Ecto neural progenitor cell (in vitro differentiated cells): Measurements from ENCODE around the gene DPM1.
A peak's percentile ranks its signal among the peaks of the same experiment; 100 is the strongest.

ENCODE experiments used
- DNase-seq: peaks from one replicate; pipeline ENCODE4 v3.0.0-alpha.2; 2018; ENCODE audit warnings: low spot score

DPM1 gene

GRCh38 chr20:50957798-50958614 is at the start of gene DPM1:
DPM1 (minus strand) TSS chr20:50958532; CDS start chr20:50958523, 9 bp downstream.
- peak; percentile 90 for DNase-seq

GRCh38 chr20:51005214-51005613 is 46.9 kb upstream of the DPM1 start:
- no peak for DNase-seq

GRCh38 chr20:51004781-51005180 is 46.4 kb upstream of the DPM1 start:
- no peak for DNase-seq

DNA sequence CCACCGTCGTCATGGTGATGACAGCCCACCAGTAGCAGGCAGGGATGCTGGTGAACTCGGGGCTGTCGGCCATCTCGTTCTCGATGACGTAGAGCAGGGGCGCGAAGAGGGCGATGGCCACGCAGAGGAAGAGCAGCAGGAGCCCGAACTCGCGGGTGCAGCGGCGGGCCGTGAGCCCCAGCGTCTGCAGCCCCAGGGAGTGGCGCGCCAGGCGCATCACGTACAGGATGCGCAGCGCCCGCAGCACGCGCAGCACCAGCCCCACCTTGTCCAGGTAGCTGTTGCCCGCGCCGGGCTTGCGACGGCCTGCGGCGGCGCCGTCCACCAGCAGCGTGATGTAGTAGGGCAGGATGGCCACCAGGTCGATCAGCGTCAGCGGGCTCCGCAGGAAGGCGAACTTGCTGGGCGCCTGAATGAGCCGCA is 46.0 kb upstream of the DPM1 start:
- DNase-seq: no peak

DNA sequence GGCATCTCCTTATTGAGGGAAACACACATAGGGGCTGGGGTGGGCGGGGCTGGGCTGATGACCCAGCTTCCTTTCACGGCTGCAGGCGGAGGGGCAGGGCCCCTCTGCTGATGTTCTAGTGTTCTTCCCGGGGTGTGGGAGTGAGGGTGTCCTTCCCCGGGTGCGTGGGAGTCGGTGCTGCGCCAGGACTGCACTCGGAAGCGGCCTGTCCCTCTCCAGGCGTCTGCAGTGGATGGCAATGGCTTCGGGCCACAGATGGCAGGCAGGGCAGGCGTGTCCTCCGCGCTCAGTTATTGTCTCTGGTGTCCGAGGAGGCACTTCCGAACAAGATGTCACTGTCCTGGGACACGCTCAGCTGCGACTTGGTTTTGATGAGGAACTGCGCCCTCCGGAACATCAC is 45.4 kb upstream of the DPM1 start:
- no peak for DNase-seq

- no peak for DNase-seq
These were observed 44.3 kb upstream of the DPM1 start for GRCh38 chr20:51002633-51003032.

- no peak for DNase-seq
These were observed 43.3 kb upstream of the DPM1 start for GRCh38 chr20:51001430-51002265.

- DNase-seq: no peak
These were observed 41.0 kb upstream of the DPM1 start for GRCh38 chr20:50999355-50999754.

DNA sequence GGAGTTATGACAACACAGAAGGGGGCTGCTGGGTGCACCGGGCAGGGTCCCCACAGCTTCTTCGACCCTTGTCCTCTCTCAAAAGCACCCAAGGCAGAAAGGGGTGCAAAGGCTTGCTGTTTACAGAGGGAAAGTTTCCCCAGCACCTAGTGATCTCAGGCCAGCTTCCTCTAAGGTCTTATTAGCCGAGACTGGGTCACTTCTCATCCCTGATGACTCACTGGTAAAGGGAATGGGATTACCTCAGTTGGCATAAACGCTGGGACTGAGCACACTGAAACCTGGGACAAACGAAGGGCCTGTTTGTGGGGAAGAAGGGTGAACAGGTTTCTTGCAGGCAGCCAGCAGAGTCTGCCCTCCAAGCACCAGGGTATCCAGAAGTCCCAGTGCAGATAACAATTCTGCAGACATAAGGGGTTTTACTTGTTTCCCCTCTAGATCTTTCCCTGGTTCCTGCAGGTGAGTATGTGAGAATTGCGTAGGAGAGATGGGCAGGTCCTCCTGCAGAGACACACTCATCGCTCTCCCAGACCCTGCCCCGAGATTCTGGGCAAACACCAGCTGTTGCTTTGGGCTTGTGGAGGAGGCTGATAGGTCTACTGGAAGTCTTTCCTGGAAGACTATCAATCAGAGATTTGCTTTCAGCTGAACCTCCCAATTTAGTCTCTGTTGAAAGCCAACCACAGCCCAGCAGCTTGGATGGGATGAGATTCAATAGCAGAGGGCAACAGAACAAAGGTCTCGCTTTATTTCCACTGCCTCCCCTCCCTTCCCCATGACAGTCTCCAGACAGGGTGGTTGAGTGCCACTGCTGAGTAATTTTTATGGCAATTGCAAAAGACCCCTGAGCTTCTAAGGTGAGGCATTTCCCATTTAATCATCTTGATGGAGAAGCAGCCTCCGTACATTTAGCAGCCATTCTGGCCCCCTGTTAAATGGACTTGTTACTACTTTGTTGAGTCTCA is 38.9 kb upstream of the DPM1 start:
- DNase-seq: no peak

DNA sequence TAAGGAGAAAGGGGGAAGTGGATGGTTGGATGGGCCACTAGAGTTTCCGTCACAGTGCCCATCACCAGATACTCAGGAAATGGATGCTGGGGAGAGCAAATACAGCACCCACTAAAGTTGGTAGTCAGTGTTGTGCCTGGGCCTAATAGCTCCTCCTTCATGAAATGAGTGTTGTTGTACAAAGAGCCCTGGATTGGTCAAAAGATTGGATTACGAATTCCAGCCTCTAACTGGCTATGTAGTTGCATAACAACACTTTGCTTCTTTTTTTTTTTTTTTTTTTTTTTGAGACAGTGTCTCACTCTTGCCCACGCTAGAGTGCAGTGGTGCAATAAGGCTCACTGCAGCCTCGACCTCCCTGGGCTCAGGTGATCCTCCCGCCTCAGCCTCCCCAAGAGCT is 37.2 kb upstream of the DPM1 start:
- DNase-seq: no peak

DNA sequence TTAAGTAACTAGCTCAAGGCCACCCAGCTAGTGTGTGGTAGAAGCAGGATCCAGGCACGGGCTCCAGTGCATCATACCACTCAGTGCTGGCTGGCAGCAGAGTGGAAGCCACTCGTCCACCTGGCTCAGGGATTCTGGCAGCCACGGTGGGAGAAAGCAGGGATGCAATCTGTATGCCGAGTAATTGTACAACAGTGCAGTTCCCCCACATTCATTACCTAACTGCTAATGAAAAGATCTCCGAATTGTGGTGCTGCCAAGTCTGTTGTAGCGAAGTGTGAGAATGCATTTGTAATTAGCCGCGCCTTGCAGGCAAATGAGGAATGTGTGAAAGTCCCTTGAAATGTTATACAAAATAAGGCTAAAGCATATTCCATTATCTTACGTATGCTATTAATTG is 35.5 kb upstream of the DPM1 start:
- no peak for DNase-seq

GRCh38 chr20:50992733-50993457 is 34.6 kb upstream of the DPM1 start:
- peak; percentile 80 for DNase-seq

GRCh38 chr20:50992336-50992732 is 34.0 kb upstream of the DPM1 start:
- no peak for DNase-seq

GRCh38 chr20:50991076-50991475 is 32.7 kb upstream of the DPM1 start:
- DNase-seq: no peak

- DNase-seq: peak; percentile 79
These were observed 29.3 kb upstream of the DPM1 start for GRCh38 chr20:50987493-50988210.

GRCh38 chr20:50983321-50983720 is 25.0 kb upstream of the DPM1 start:
- DNase-seq: no peak

- DNase-seq: no peak
These were observed 24.0 kb upstream of the DPM1 start for GRCh38 chr20:50982363-50982762.

GRCh38 chr20:50981714-50982048 is 23.3 kb upstream of the DPM1 start:
- no peak for DNase-seq

GRCh38 chr20:50980851-50981713 is 22.8 kb upstream of the DPM1 start:
- peak; percentile 76 for DNase-seq
